Measurements from ENCODE around the gene CELSR2.

DNA sequence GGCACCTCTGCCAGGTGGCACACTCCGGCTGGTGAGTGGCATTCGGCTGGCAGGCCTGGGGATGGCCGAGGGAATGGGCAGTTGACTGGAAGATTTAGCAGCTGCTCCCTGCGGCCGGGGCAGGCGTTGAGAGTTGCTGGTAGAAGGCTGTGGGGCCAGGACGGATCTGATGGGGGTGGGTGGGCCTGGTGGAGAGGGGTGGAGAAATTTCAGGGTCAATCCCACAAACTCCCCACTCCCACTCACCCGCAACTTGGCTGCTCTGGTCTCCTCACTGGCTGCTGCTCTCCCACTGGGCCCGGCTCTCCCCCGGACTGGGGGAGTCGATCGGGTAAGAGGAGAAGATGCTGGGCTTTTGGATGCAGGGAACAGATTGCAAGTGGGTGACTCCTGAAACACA lies 31.5 kb downstream of the CELSR2 start:
- TF ChIP-seq, protein P1, sequence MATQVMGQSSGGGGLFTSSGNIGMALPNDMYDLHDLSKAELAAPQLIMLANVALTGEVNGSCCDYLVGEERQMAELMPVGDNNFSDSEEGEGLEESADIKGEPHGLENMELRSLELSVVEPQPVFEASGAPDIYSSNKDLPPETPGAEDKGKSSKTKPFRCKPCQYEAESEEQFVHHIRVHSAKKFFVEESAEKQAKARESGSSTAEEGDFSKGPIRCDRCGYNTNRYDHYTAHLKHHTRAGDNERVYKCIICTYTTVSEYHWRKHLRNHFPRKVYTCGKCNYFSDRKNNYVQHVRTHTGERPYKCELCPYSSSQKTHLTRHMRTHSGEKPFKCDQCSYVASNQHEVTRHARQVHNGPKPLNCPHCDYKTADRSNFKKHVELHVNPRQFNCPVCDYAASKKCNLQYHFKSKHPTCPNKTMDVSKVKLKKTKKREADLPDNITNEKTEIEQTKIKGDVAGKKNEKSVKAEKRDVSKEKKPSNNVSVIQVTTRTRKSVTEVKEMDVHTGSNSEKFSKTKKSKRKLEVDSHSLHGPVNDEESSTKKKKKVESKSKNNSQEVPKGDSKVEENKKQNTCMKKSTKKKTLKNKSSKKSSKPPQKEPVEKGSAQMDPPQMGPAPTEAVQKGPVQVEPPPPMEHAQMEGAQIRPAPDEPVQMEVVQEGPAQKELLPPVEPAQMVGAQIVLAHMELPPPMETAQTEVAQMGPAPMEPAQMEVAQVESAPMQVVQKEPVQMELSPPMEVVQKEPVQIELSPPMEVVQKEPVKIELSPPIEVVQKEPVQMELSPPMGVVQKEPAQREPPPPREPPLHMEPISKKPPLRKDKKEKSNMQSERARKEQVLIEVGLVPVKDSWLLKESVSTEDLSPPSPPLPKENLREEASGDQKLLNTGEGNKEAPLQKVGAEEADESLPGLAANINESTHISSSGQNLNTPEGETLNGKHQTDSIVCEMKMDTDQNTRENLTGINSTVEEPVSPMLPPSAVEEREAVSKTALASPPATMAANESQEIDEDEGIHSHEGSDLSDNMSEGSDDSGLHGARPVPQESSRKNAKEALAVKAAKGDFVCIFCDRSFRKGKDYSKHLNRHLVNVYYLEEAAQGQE (IDR thresholded peaks at IDR 0.05; ENCODE audit: unreplicated experiment): no peak
- TF ChIP-seq CTCF (conservative IDR thresholded peaks at IDR 0.05; ENCODE audit: low read depth in 2 of 2) (no peak), EZH2phosphoT487 (IDR thresholded peaks at IDR 0.05; ENCODE audit: unreplicated experiment) (no peak), STAT1 (IDR thresholded peaks at IDR 0.05; ENCODE audit: unreplicated experiment) (no peak), EZH2 (IDR thresholded peaks at IDR 0.05; ENCODE audit: low read depth, unreplicated experiment) (no peak), POLR2AphosphoS5 (IDR thresholded peaks at IDR 0.05; ENCODE audit: low read depth) (no peak)
